IPS-20b (cell line): ENCODE results near the gene STMN1.

Experiments
- H3K27ac ChIP-seq: one replicate; pipeline ENCODE4 v1.5.1; 2013; ENCODE audit warnings: low read length
- H3K27me3 ChIP-seq: 2 replicates; pipeline ENCODE4 v1.6.1; 2013; ENCODE audit warnings: mild to moderate bottlenecking, low read length, inconsistent platforms; ENCODE audit not compliant: insufficient read depth
- H3K36me3 ChIP-seq: 2 replicates; pipeline ENCODE4 v1.6.1; 2013; ENCODE audit warnings: low read depth, mild to moderate bottlenecking, inconsistent platforms, low read length, moderate library complexity; ENCODE audit not compliant: insufficient read depth
- H3K4me1 ChIP-seq: 2 replicates; pipeline ENCODE4 v1.6.1; 2013; ENCODE audit warnings: mild to moderate bottlenecking, control low read depth, inconsistent platforms, low read length, moderate library complexity; ENCODE audit not compliant: insufficient read depth
- H3K4me3 ChIP-seq: 2 replicates; pipeline ENCODE4 v1.5.1; 2013; ENCODE audit warnings: mild to moderate bottlenecking, low read length, inconsistent platforms
- H3K9ac ChIP-seq: 2 replicates; pipeline ENCODE4 v1.6.1; 2013; ENCODE audit warnings: low read depth, mild to moderate bottlenecking, inconsistent platforms, low read length, moderate library complexity
- H3K9me3 ChIP-seq: 2 replicates; pipeline ENCODE4 v1.6.1; 2013; ENCODE audit warnings: mild to moderate bottlenecking, low read depth, low read length, inconsistent platforms; ENCODE audit not compliant: insufficient read depth

Gene STMN1

GRCh38 chr1:25873120-25873519 is 33.1 kb downstream of the STMN1 start:
- Histone ChIP-seq H3K9me3 (no peaks in the 10 kb centered on the region), H3K9ac (no peak overlapping the region), H3K4me3 (no peak overlapping the region), H3K27me3 (peaks cover 25% of the 10 kb centered on the region), H3K36me3 (no peaks in the 10 kb centered on the region), H3K27ac (no peak overlapping the region), H3K4me1 (peaks cover 6% of the 10 kb centered on the region)

GRCh38 chr1:25872713-25873112 is 33.5 kb downstream of the STMN1 start:
- peaks cover 10% of the 10 kb centered on the region for H3K4me1 ChIP-seq
- H3K4me3 ChIP-seq, result no peak overlapping the region
- H3K9ac ChIP-seq, result no peak overlapping the region
- no peaks in the 10 kb centered on the region for H3K36me3 ChIP-seq
- peaks cover 25% of the 10 kb centered on the region for H3K27me3 ChIP-seq
- H3K27ac ChIP-seq, result no peak overlapping the region
- H3K9me3 ChIP-seq, result no peaks in the 10 kb centered on the region

GRCh38 chr1:25871704-25872494 is 34.3 kb downstream of the STMN1 start:
- Histone ChIP-seq H3K4me1 (peaks cover 16% of the 10 kb centered on the region), H3K27me3 (peaks cover 18% of the 10 kb centered on the region), H3K9ac (no peak overlapping the region), H3K36me3 (no peaks in the 10 kb centered on the region), H3K9me3 (no peaks in the 10 kb centered on the region), H3K4me3 (no peak overlapping the region), H3K27ac (no peak overlapping the region)

GRCh38 chr1:25871086-25871703 is 35.0 kb downstream of the STMN1 start:
- no peak overlapping the region for H3K4me3 ChIP-seq
- no peak overlapping the region for H3K27ac ChIP-seq
- H3K9me3 ChIP-seq, result no peaks in the 10 kb centered on the region
- no peak overlapping the region for H3K9ac ChIP-seq
- no peaks in the 10 kb centered on the region for H3K36me3 ChIP-seq
- peaks cover 11% of the 10 kb centered on the region for H3K27me3 ChIP-seq
- H3K4me1 ChIP-seq, result peaks cover 10% of the 10 kb centered on the region; the same call in 1 of the 2 replicates

- no peaks in the 10 kb centered on the region for H3K9me3 ChIP-seq
- H3K4me1 ChIP-seq, result peaks cover 10% of the 10 kb centered on the region; the same call in 1 of the 2 replicates
- peaks cover 9% of the 10 kb centered on the region for H3K27me3 ChIP-seq
- H3K9ac ChIP-seq, result no peak overlapping the region
- H3K36me3 ChIP-seq, result no peaks in the 10 kb centered on the region
- H3K27ac ChIP-seq, result no peak overlapping the region
- H3K4me3 ChIP-seq, result no peak overlapping the region
Observed at GRCh38 chr1:25870614-25871013, 35.6 kb downstream of the STMN1 start.

- H3K27me3 ChIP-seq, result peaks cover 9% of the 10 kb centered on the region
- H3K27ac ChIP-seq, result no peak overlapping the region
- H3K36me3 ChIP-seq, result no peaks in the 10 kb centered on the region
- peaks cover 10% of the 10 kb centered on the region; the same call in 1 of the 2 replicates for H3K4me1 ChIP-seq
- H3K9me3 ChIP-seq, result no peaks in the 10 kb centered on the region
- H3K4me3 ChIP-seq, result no peak overlapping the region
- no peak overlapping the region for H3K9ac ChIP-seq
Observed at GRCh38 chr1:25869909-25870606, 36.2 kb downstream of the STMN1 start.

GRCh38 chr1:25867210-25867991 is 38.8 kb downstream of the STMN1 start:
- Histone ChIP-seq H3K27me3 (no peaks in the 10 kb centered on the region), H3K36me3 (no peaks in the 10 kb centered on the region), H3K9me3 (no peaks in the 10 kb centered on the region), H3K27ac (no peak overlapping the region), H3K4me3 (no peak overlapping the region), H3K4me1 (peaks cover 10% of the 10 kb centered on the region; the same call in 1 of the 2 replicates), H3K9ac (no peak overlapping the region)

GRCh38 chr1:25866288-25866687 is 39.9 kb downstream of the STMN1 start:
- H3K9me3 ChIP-seq, result no peaks in the 10 kb centered on the region
- no peaks in the 10 kb centered on the region for H3K36me3 ChIP-seq
- no peak overlapping the region for H3K27ac ChIP-seq
- H3K4me1 ChIP-seq, result peaks cover 10% of the 10 kb centered on the region; the same call in 1 of the 2 replicates
- H3K27me3 ChIP-seq, result no peaks in the 10 kb centered on the region
- no peak overlapping the region for H3K4me3 ChIP-seq
- H3K9ac ChIP-seq, result no peak overlapping the region

GRCh38 chr1:25864434-25864833 is 41.8 kb downstream of the STMN1 start:
- no peak overlapping the region for H3K27ac ChIP-seq
- peaks cover 10% of the 10 kb centered on the region; the same call in 1 of the 2 replicates for H3K4me1 ChIP-seq
- no peak overlapping the region for H3K9ac ChIP-seq
- H3K9me3 ChIP-seq, result no peaks in the 10 kb centered on the region
- no peak overlapping the region for H3K4me3 ChIP-seq
- H3K27me3 ChIP-seq, result no peaks in the 10 kb centered on the region
- H3K36me3 ChIP-seq, result no peaks in the 10 kb centered on the region

GRCh38 chr1:25863486-25864262 is 42.5 kb downstream of the STMN1 start:
- no peak overlapping the region for H3K27ac ChIP-seq
- H3K9me3 ChIP-seq, result no peaks in the 10 kb centered on the region
- H3K27me3 ChIP-seq, result no peaks in the 10 kb centered on the region
- no peak overlapping the region for H3K9ac ChIP-seq
- peaks cover 10% of the 10 kb centered on the region; the same call in 1 of the 2 replicates for H3K4me1 ChIP-seq
- no peak overlapping the region for H3K4me3 ChIP-seq
- H3K36me3 ChIP-seq, result no peaks in the 10 kb centered on the region
